ENCODE measurements around the gene CALM3.
A peak's percentile ranks its signal among the peaks of the same experiment; 100 is the strongest.
"Not testable (repeated sequence)": the region's sequence is repeated elsewhere in the genome, so short reads cannot be mapped to it uniquely, and the experiment has no call there.

Gene CALM3

GRCh38 chr19:46601318-46602224 lies at the start of gene CALM3:
Gene CALM3, plus strand, starts transcription at chr19:46601330. Its CDS starts 105 bp downstream, at chr19:46601435.
- no peak for DNase-seq

GRCh38 chr19:46552891-46553290 lies 48.2 kb upstream of the CALM3 start:
- peak; percentile 62 for DNase-seq

- no peak for DNase-seq
Observed at GRCh38 chr19:46554161-46554560, 47.0 kb upstream of the CALM3 start.

- no peak for DNase-seq
Observed at GRCh38 chr19:46555628-46556280, 45.4 kb upstream of the CALM3 start.

- DNase-seq = not testable (repeated sequence)
Observed at GRCh38 chr19:46556471-46556870, 44.7 kb upstream of the CALM3 start.

GRCh38 chr19:46559203-46559602 lies 41.9 kb upstream of the CALM3 start:
- no peak for DNase-seq

- not testable (repeated sequence) for DNase-seq
Observed at GRCh38 chr19:46559675-46560074, 41.5 kb upstream of the CALM3 start.

- no peak for DNase-seq
Observed at GRCh38 chr19:46564701-46565100, 36.4 kb upstream of the CALM3 start.

- DNase-seq = no peak
Observed at GRCh38 chr19:46571495-46571894, 29.6 kb upstream of the CALM3 start.

GRCh38 chr19:46573679-46574498 lies 27.2 kb upstream of the CALM3 start:
- no peak for DNase-seq

GRCh38 chr19:46574533-46574932 lies 26.6 kb upstream of the CALM3 start:
- no peak for DNase-seq

GRCh38 chr19:46578450-46578849 lies 22.7 kb upstream of the CALM3 start:
- DNase-seq = no peak

- no peak for DNase-seq
Observed at GRCh38 chr19:46579361-46579879, 21.7 kb upstream of the CALM3 start.

- no peak for DNase-seq
Observed at GRCh38 chr19:46580247-46580646, 20.9 kb upstream of the CALM3 start.

- DNase-seq = no peak
Observed at GRCh38 chr19:46585539-46585938, 15.6 kb upstream of the CALM3 start.

- no peak for DNase-seq
Observed at GRCh38 chr19:46586294-46586693, 14.8 kb upstream of the CALM3 start.

- DNase-seq = no peak
Observed at GRCh38 chr19:46587861-46588260, 13.3 kb upstream of the CALM3 start.

GRCh38 chr19:46591254-46591653 lies 9.9 kb upstream of the CALM3 start:
- DNase-seq = no peak

GRCh38 chr19:46591870-46592269 lies 9.3 kb upstream of the CALM3 start:
- DNase-seq = no peak

GRCh38 chr19:46596008-46596407 lies 5.1 kb upstream of the CALM3 start:
- DNase-seq = no peak

GRCh38 chr19:46598372-46598917 lies 2.7 kb upstream of the CALM3 start:
- DNase-seq = no peak

GRCh38 chr19:46599716-46600373 lies 1.3 kb upstream of the CALM3 start:
- no peak for DNase-seq
